HG02571 (cell line): ENCODE measurements around the gene SLC30A3.

ENCODE experiments used
- ATAC-seq: cut with Tn5 transposase; IDR thresholded peaks from one replicate; pipeline ENCODE4 v1.9.1; 2021; ENCODE audit warnings: mild to moderate bottlenecking, moderate library complexity; ENCODE audit not compliant: unreplicated experiment

The SLC30A3 gene

GRCh38 chr2:27236136-27236535 lies 26.7 kb downstream of the SLC30A3 start:
- no peak for ATAC-seq

GRCh38 chr2:27233341-27233740 lies 29.5 kb downstream of the SLC30A3 start:
- ATAC-seq: no peak

- ATAC-seq: no peak
Measured at GRCh38 chr2:27231921-27232320, 30.9 kb downstream of the SLC30A3 start.

- ATAC-seq: no peak
Measured at GRCh38 chr2:27227501-27227900, 35.3 kb downstream of the SLC30A3 start.

- ATAC-seq: no peak
Measured at GRCh38 chr2:27225526-27225925, 37.3 kb downstream of the SLC30A3 start.

GRCh38 chr2:27223416-27223815 lies 39.4 kb downstream of the SLC30A3 start:
- no peak for ATAC-seq

- ATAC-seq: no peak
Measured at GRCh38 chr2:27222407-27222806, 40.4 kb downstream of the SLC30A3 start.

- ATAC-seq: no peak
Measured at GRCh38 chr2:27221166-27221565, 41.7 kb downstream of the SLC30A3 start.

- ATAC-seq: no peak
Measured at GRCh38 chr2:27220091-27220490, 42.8 kb downstream of the SLC30A3 start.

- ATAC-seq: no peak
Measured at GRCh38 chr2:27219091-27219490, 43.8 kb downstream of the SLC30A3 start.

- no peak for ATAC-seq
Measured at GRCh38 chr2:27218614-27219013, 44.2 kb downstream of the SLC30A3 start.

GRCh38 chr2:27217173-27218121 lies 45.4 kb downstream of the SLC30A3 start, which contains the start of gene CAD:
Gene CAD, plus strand, starts transcription at chr2:27217369. Its CDS starts 183 bp downstream, at chr2:27217552.
- peak; percentile 77 for ATAC-seq

- ATAC-seq: no peak
Measured at GRCh38 chr2:27216416-27217137, 46.3 kb downstream of the SLC30A3 start.

- no peak for ATAC-seq
Measured at GRCh38 chr2:27214941-27215340, 47.9 kb downstream of the SLC30A3 start.

GRCh38 chr2:27212626-27213471 lies 50.0 kb downstream of the SLC30A3 start:
- ATAC-seq: no peak

GRCh38 chr2:27211943-27212625 lies 50.8 kb downstream of the SLC30A3 start, which contains the start of the genes ATRAID and SLC5A6:
Gene ATRAID, plus strand, starts transcription at chr2:27212041. Its CDS starts 328 bp downstream, at chr2:27212369.
Gene SLC5A6, minus strand, starts transcription at chr2:27212268. Its CDS starts 4,618 bp downstream, at chr2:27207650.
- ATAC-seq: peak; percentile 76

- peak; percentile 1 for ATAC-seq
Measured at GRCh38 chr2:27211241-27211942, 51.5 kb downstream of the SLC30A3 start.

- ATAC-seq: no peak
Measured at GRCh38 chr2:27209621-27210401, 53.0 kb downstream of the SLC30A3 start.
